Activated CD4-positive, alpha-beta T cell treated with anti-CD3 and anti-CD28 coated beads, Interleukin-2, amount 10 ng/mL, durations not matched to agents 7 days and 5 days (primary cell): ENCODE results near the gene SEC24C. TPM values are rescaled to one million over a fixed set of nuclear protein-coding genes. Genes with fewer than 3 reads are reported as not detected.
"Not testable (repeated sequence)": the region's sequence is repeated elsewhere in the genome, so short reads cannot be mapped to it uniquely, and the experiment has no call there.

ENCODE experiments used
- CTCF ChIA-PET: fragments of 350-600 bp; sonication (Branson Sonifier 250); formaldehyde crosslinking; loops from one replicate; lab custom pipeline; 2021; ENCODE audit warnings: antibody characterized with exemption; lab: Charles Lee
- POLR2A ChIA-PET: fragments of 350-600 bp; sonication (Branson Sonifier 250); formaldehyde crosslinking; loops from one replicate; lab custom pipeline; 2021; ENCODE audit warnings: antibody characterized with exemption; lab: Charles Lee
- DNase-seq: peaks from one replicate; pipeline ENCODE4 v3.0.0-alpha.2; 2020
- H3K27ac Mint-ChIP-seq: one replicate; pipeline ENCODE4 v1.8.0; 2021; ENCODE audit warnings: mild to moderate bottlenecking, moderate library complexity, mixed read lengths
- H3K27me3 Mint-ChIP-seq: one replicate; pipeline ENCODE4 v1.8.0; 2021; ENCODE audit warnings: mixed read lengths
- H3K36me3 Mint-ChIP-seq: one replicate; pipeline ENCODE4 v1.8.0; 2021; ENCODE audit warnings: low read depth, mixed read lengths
- H3K4me1 Mint-ChIP-seq: one replicate; pipeline ENCODE4 v1.8.0; 2021; ENCODE audit warnings: mixed read lengths
- H3K4me3 Mint-ChIP-seq: one replicate; pipeline ENCODE4 v1.8.0; 2021; ENCODE audit warnings: mild to moderate bottlenecking, moderate library complexity, mixed read lengths
- H3K9me3 Mint-ChIP-seq: one replicate; pipeline ENCODE4 v1.8.0; 2021; ENCODE audit warnings: mixed read lengths
- total RNA-seq, 2 experiments: library from RNA; stranded (reverse); gene quantifications; one replicate each; pipeline ENCODE4 v1.2.3, GENCODE V29; 2021

Gene SEC24C
- total RNA-seq, 2 experiments from 2014 or later, result 93.1 to 93.2 TPM

GRCh38 chr10:73790886-73791625 is 46.9 kb downstream of the SEC24C start:
- Mint-ChIP-seq H3K27me3 (no peaks in the 10 kb centered on the region), H3K4me3 (no peak overlapping the region), H3K4me1 (peaks cover 15% of the 10 kb centered on the region), H3K9me3 (no peaks in the 10 kb centered on the region), H3K36me3 (peaks cover 39% of the 10 kb centered on the region), H3K27ac (no peak overlapping the region)
- ChIA-PET CTCF (no interaction called here), POLR2A (no interaction called here)
- no peak for DNase-seq

GRCh38 chr10:73791871-73792400 is 47.8 kb downstream of the SEC24C start:
- H3K27ac Mint-ChIP-seq, result peak overlapping the region; percentile 60
- CTCF ChIA-PET, result no interaction called here
- POLR2A ChIA-PET, result no interaction called here
- peaks cover 8% of the 10 kb centered on the region for H3K4me1 Mint-ChIP-seq
- H3K36me3 Mint-ChIP-seq, result peaks cover 43% of the 10 kb centered on the region
- H3K27me3 Mint-ChIP-seq, result no peaks in the 10 kb centered on the region
- H3K9me3 Mint-ChIP-seq, result no peaks in the 10 kb centered on the region
- no peak for DNase-seq
- no peak overlapping the region for H3K4me3 Mint-ChIP-seq

- H3K27ac Mint-ChIP-seq, result no peak overlapping the region
- no peaks in the 10 kb centered on the region for H3K4me1 Mint-ChIP-seq
- peaks cover 53% of the 10 kb centered on the region for H3K36me3 Mint-ChIP-seq
- H3K9me3 Mint-ChIP-seq, result no peaks in the 10 kb centered on the region
- H3K4me3 Mint-ChIP-seq, result no peak overlapping the region
- no peak for DNase-seq
- ChIA-PET CTCF (interaction anchor here (1.1 to 3.2 kb wide), 6 partner anchors 8 to 86 kb away, joined by 3 to 20 read pairs (median 4); partner anchors contain the start of gene CHCHD1), POLR2A (no interaction called here)
- no peaks in the 10 kb centered on the region for H3K27me3 Mint-ChIP-seq
These were observed 49.3 kb downstream of the SEC24C start for GRCh38 chr10:73793456-73793855.

GRCh38 chr10:73795491-73795890 is 51.3 kb downstream of the SEC24C start:
- peaks cover 47% of the 10 kb centered on the region for H3K36me3 Mint-ChIP-seq
- H3K9me3 Mint-ChIP-seq, H3K4me1 Mint-ChIP-seq, H3K27ac Mint-ChIP-seq, DNase-seq, H3K27me3 Mint-ChIP-seq, H3K4me3 Mint-ChIP-seq, POLR2A ChIA-PET: not testable (repeated sequence)
- CTCF ChIA-PET, result interaction anchor here (1.0 to 3.2 kb wide), 4 partner anchors 9 to 14 kb away, joined by 3 to 20 read pairs (median 4); partner anchors contain the start of gene ZSWIM8

- H3K4me3 Mint-ChIP-seq, H3K4me1 Mint-ChIP-seq, H3K27me3 Mint-ChIP-seq, H3K9me3 Mint-ChIP-seq, DNase-seq, H3K27ac Mint-ChIP-seq, POLR2A ChIA-PET: not testable (repeated sequence)
- CTCF ChIA-PET, result interaction anchor here (1.2 to 2.2 kb wide), 2 partner anchors 10 to 13 kb away, joined by 3 to 5 read pairs; partner anchors contain the start of gene ZSWIM8
- peaks cover 44% of the 10 kb centered on the region for H3K36me3 Mint-ChIP-seq
These were observed 51.9 kb downstream of the SEC24C start for GRCh38 chr10:73796035-73796434.

- ChIA-PET POLR2A (no interaction called here), CTCF (interaction anchor here (0.6 to 1.2 kb wide), 2 partner anchors 11 to 41 kb away, joined by 3 read pairs; partner anchors contain the start of gene ZSWIM8)
- no peaks in the 10 kb centered on the region for H3K27me3 Mint-ChIP-seq
- H3K9me3 Mint-ChIP-seq, result no peaks in the 10 kb centered on the region
- H3K36me3 Mint-ChIP-seq, result peaks cover 37% of the 10 kb centered on the region
- no peak for DNase-seq
- H3K27ac Mint-ChIP-seq, result no peak overlapping the region
- no peak overlapping the region for H3K4me3 Mint-ChIP-seq
- no peaks in the 10 kb centered on the region for H3K4me1 Mint-ChIP-seq
These were observed 52.6 kb downstream of the SEC24C start for GRCh38 chr10:73796766-73797165.

GRCh38 chr10:73797324-73798025 is 53.3 kb downstream of the SEC24C start:
- Mint-ChIP-seq H3K36me3 (peaks cover 43% of the 10 kb centered on the region), H3K27ac (no peak overlapping the region), H3K4me1 (no peaks in the 10 kb centered on the region), H3K4me3 (no peak overlapping the region), H3K27me3 (no peaks in the 10 kb centered on the region), H3K9me3 (no peaks in the 10 kb centered on the region)
- DNase-seq, result no peak
- POLR2A ChIA-PET, result no interaction called here
- CTCF ChIA-PET, result no interaction called here

GRCh38 chr10:73798087-73798486 is 53.9 kb downstream of the SEC24C start:
- DNase-seq, result no peak
- Mint-ChIP-seq H3K27ac (no peak overlapping the region), H3K4me1 (no peaks in the 10 kb centered on the region), H3K4me3 (no peak overlapping the region), H3K27me3 (no peaks in the 10 kb centered on the region), H3K36me3 (peaks cover 47% of the 10 kb centered on the region), H3K9me3 (no peaks in the 10 kb centered on the region)
- ChIA-PET POLR2A (no interaction called here), CTCF (interaction anchor here (1.4 to 1.6 kb wide), 2 partner anchors 11 to 20 kb away, joined by 3 to 4 read pairs; no protein-coding TSS in a partner anchor)

- peaks cover 51% of the 10 kb centered on the region for H3K36me3 Mint-ChIP-seq
- no peaks in the 10 kb centered on the region for H3K9me3 Mint-ChIP-seq
- no peak overlapping the region for H3K27ac Mint-ChIP-seq
- ChIA-PET POLR2A (no interaction called here), CTCF (interaction anchor here (1.3 to 1.6 kb wide), 3 partner anchors 10 to 21 kb away, joined by 3 to 4 read pairs (median 3); no protein-coding TSS in a partner anchor)
- H3K4me3 Mint-ChIP-seq, result no peak overlapping the region
- H3K27me3 Mint-ChIP-seq, result no peaks in the 10 kb centered on the region
- peaks cover 4% of the 10 kb centered on the region for H3K4me1 Mint-ChIP-seq
- DNase-seq, result no peak
These were observed 54.9 kb downstream of the SEC24C start for GRCh38 chr10:73798927-73799560.

- Mint-ChIP-seq H3K27ac (peak overlapping the region; percentile 31), H3K9me3 (no peaks in the 10 kb centered on the region), H3K36me3 (peaks cover 46% of the 10 kb centered on the region), H3K27me3 (no peaks in the 10 kb centered on the region), H3K4me3 (no peak overlapping the region), H3K4me1 (peaks cover 6% of the 10 kb centered on the region)
- CTCF ChIA-PET, result interaction anchor here (0.6 to 1.3 kb wide), 3 partner anchors 16 to 405 kb away, joined by 3 read pairs; no protein-coding TSS in a partner anchor
- DNase-seq, result no peak
- POLR2A ChIA-PET, result no interaction called here
These were observed 55.9 kb downstream of the SEC24C start for GRCh38 chr10:73799899-73800559.

- Mint-ChIP-seq H3K27ac (no peak overlapping the region), H3K4me1 (peaks cover 7% of the 10 kb centered on the region), H3K4me3 (no peak overlapping the region), H3K9me3 (no peaks in the 10 kb centered on the region), H3K36me3 (peaks cover 46% of the 10 kb centered on the region), H3K27me3 (no peaks in the 10 kb centered on the region)
- ChIA-PET CTCF (interaction anchor here (0.6 to 0.9 kb wide), 3 partner anchors 28 to 404 kb away, joined by 3 read pairs; no protein-coding TSS in a partner anchor), POLR2A (no interaction called here)
- DNase-seq, result no peak
These were observed 56.5 kb downstream of the SEC24C start for GRCh38 chr10:73800560-73801252.
